Measurements from ENCODE around the gene PLTP.

PLTP gene

GRCh38 chr20:45857114-45857881 lies 54.7 kb downstream of the PLTP start, which contains the start of the genes ACOT8 and ZSWIM3:
Gene ACOT8 (minus strand): TSS chr20:45857392. CDS start chr20:45857315, 77 bp downstream.
Gene ZSWIM3 (plus strand): TSS chr20:45857614. CDS start chr20:45857826, 212 bp downstream.
- intact Hi-C loops (cut with DNase I) = loop anchor here (1.0 kb wide), 1 partner anchor 24 kb away; the partner anchor contains the start of gene ZSWIM1
- peak; percentile 84 to 99 (median 94) for DNase-seq

DNA sequence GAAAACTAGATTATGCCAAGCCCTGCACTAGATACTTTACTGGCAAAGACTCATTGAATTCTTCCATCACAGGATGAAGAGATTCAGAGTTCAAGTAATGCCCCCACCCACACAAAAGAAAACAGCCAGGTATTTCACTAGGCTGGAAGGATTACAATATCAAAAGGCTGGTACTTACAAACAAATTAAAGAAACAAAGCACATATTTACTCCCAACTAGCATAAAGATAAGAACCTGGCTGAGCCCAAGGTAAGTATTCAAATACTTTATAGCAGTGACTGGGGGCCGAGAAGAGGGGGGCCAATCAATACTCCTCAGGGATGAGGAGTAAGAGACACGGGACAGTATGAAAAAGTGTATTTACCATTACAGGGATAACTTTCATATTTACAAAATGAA lies 58.5 kb downstream of the PLTP start:
- intact Hi-C loops (cut with DNase I) = no loop called here
- no peak for DNase-seq

DNA sequence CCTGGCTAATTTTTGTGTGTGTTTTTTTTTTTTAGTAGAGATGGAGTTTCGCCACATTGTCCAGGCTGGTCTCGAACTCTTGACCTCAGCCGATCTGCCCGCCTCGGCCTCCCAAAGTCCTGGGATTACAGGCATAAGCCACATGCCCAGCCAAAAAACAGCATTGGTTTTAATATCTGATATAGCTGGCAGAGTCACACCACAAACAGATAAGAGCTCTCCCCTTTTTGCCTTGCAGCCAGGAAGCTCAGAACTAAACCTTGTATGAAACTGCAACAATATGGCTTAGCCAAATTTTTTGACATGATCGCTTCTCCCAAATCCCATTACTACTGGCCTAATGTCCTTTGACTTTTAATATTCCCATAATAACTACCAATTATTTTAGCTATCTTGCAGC lies 59.6 kb downstream of the PLTP start:
- no peak for DNase-seq
- intact Hi-C loops (cut with DNase I) = no loop called here

DNA sequence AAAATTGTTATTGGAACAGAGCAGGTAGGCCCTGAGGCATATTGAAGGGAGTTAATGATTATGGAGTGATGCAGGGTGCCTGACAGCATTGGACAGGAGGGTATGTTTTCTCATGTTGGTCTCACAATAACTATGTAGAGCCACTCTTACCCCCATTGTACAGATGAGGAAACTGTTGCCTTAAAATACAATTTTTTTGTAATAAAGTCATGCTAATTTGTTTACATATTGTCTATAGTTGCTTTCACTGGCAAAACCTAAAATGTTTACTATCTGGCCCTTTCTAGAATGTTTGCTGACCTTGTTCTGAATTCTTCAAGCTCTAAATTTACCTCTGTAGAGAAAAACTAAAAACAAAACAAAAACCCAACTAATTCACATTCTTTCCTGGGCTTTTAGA lies 60.5 kb downstream of the PLTP start:
- no peak for DNase-seq
- intact Hi-C loops (cut with DNase I) = no loop called here

GRCh38 chr20:45850926-45851325 lies 61.0 kb downstream of the PLTP start:
- intact Hi-C loops (cut with DNase I) = no loop called here
- no peak for DNase-seq

DNA sequence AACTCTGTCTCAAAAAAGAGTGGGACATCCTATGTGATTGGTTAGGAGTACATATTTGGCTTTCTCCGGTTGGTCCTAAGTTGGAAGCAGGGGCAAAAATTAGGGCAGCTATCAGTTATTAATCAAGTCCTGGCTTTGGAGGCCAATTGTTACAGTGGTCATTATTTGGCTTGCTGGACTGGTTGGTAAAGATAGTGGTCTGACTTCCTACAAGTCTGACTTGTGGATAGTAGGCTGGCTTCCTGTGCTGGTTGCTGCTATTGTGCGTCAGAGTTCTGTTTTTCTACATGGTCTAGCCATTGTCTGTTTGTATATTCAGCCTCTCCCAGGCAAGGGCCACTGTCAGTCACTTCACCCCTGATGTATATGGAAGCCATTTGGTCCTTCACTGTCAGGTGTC lies 61.7 kb downstream of the PLTP start:
- DNase-seq = no peak
- intact Hi-C loops (cut with DNase I) = no loop called here

- intact Hi-C loops (cut with DNase I) = no loop called here
- peak in 1 of 10 donors; percentile 30 for DNase-seq
Observed at GRCh38 chr20:45848969-45849582, 62.9 kb downstream of the PLTP start.

All from posterior cingulate gyrus (tissue), 11 donors.